NB4 (cell line): ENCODE data around the gene DENND4B.

Source experiments
- CTCF ChIP-seq: IDR thresholded peaks from one replicate; pipeline ENCODE4 v1.5.1; 2012; ENCODE audit warnings: low read depth, low read length
- MAX ChIP-seq: IDR thresholded peaks from 2 replicates; pipeline ENCODE4 v1.6.1; 2011; ENCODE audit warnings: low read depth, low read length
- MYC ChIP-seq: IDR thresholded peaks from 2 replicates; pipeline ENCODE4 v1.6.1; 2011; ENCODE audit warnings: low read depth, low read length
- POLR2A ChIP-seq: IDR thresholded peaks from 2 replicates; pipeline ENCODE4 v1.6.1; 2011; ENCODE audit warnings: mild to moderate bottlenecking; ENCODE audit not compliant: insufficient read length; ENCODE audit errors: extremely low read depth

GRCh38 chr1:153953859-153954365 is 7.4 kb upstream of the DENND4B start:
- TF ChIP-seq MAX = no peak
- TF ChIP-seq CTCF = no peak
- no peak for TF ChIP-seq POLR2A
- TF ChIP-seq MYC = no peak
